ENCODE results near the gene CSF1R.

DNA sequence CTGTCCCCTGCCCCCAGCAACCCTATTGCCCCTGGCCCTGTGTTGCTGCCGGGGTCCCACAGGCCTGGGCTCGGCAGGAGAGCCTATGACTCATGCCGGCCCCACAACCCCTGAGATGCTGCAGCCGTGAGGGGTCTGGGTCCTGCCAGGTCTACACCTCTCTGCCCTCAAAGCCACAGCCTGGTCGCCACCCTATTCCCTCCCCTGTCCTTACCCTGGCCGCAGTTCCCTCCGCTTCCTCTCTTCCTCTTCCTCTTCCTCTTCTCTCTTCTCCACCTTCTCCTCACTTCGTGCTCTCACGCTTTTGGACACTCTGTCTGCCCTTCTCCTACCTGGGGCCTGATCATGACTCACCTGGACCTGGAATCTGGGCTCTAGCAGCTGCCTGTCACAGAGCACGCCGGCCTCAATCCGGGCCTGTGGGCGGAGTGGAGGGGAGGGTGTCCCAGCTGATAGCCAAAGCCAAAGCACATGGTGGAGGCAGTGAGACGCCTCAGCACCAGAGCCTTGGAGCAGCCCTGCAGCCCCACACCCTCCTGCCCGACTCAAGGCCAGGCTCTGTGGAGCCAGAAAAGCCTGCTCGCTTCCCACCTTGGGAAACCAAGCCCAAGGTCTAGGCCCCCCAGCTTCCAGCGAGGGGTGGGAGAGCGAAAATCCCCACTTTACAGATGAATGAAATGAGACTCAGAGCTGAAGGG lies 26.8 kb upstream of the CSF1R start:
- TF ChIP-seq, protein P1, sequence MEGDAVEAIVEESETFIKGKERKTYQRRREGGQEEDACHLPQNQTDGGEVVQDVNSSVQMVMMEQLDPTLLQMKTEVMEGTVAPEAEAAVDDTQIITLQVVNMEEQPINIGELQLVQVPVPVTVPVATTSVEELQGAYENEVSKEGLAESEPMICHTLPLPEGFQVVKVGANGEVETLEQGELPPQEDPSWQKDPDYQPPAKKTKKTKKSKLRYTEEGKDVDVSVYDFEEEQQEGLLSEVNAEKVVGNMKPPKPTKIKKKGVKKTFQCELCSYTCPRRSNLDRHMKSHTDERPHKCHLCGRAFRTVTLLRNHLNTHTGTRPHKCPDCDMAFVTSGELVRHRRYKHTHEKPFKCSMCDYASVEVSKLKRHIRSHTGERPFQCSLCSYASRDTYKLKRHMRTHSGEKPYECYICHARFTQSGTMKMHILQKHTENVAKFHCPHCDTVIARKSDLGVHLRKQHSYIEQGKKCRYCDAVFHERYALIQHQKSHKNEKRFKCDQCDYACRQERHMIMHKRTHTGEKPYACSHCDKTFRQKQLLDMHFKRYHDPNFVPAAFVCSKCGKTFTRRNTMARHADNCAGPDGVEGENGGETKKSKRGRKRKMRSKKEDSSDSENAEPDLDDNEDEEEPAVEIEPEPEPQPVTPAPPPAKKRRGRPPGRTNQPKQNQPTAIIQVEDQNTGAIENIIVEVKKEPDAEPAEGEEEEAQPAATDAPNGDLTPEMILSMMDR (IDR thresholded peaks at IDR 0.05; ENCODE audit: poor library complexity, severe bottlenecking) = no peak
- TF ChIP-seq EP300 (conservative IDR thresholded peaks at IDR 0.05; ENCODE audit: poor library complexity, severe bottlenecking) (no peak), EZH2 (IDR thresholded peaks at IDR 0.05; ENCODE audit: borderline replicate concordance, insufficient read depth, low read length, poor library complexity, severe bottlenecking) (no peak), RAD21 (conservative IDR thresholded peaks at IDR 0.05) (no peak), POLR2AphosphoS5 (IDR thresholded peaks at IDR 0.05) (no peak)

All from neural cell (in vitro differentiated cells).